RWPE2 (cell line): ENCODE results near the gene PCSK9.

Experiments used
- ATAC-seq: fragments of 200-7000 bp; cut with Tn5 transposase; 3 replicates; pipeline ENCODE4 v1.9.1; 2021; ENCODE audit warnings: low read depth
- DNase-seq: peaks from one replicate; pipeline ENCODE4 v3.0.0-alpha.2; 2020; ENCODE audit warnings: low spot score
- H3K27ac ChIP-seq: fragments of 450-650 bp; 2 replicates; pipeline ENCODE4 v1.5.1; 2017; ENCODE audit warnings: mild to moderate bottlenecking; ENCODE audit not compliant: poor library complexity, severe bottlenecking
- H3K27me3 ChIP-seq: fragments of 250-450 bp; sonication (Bioruptor Pico); 2 replicates; pipeline ENCODE4 v1.5.1; 2021; ENCODE audit warnings: mild to moderate bottlenecking, moderate library complexity; ENCODE audit not compliant: insufficient read depth, poor library complexity, severe bottlenecking
- H3K36me3 ChIP-seq: fragments of 250-450 bp; sonication (Bioruptor Pico); 2 replicates; pipeline ENCODE4 v1.5.1; 2020; ENCODE audit warnings: low read depth, mild to moderate bottlenecking, moderate library complexity
- H3K4me1 ChIP-seq: fragments of 250-450 bp; sonication (Bioruptor Pico); 2 replicates; pipeline ENCODE4 v1.5.1; 2021; ENCODE audit warnings: mild to moderate bottlenecking, moderate library complexity; ENCODE audit not compliant: insufficient read depth, poor library complexity, severe bottlenecking
- H3K4me3 ChIP-seq: fragments of 250-450 bp; sonication (Bioruptor Pico); 2 replicates; pipeline ENCODE4 v1.5.1; 2021; ENCODE audit warnings: mild to moderate bottlenecking, moderate library complexity; ENCODE audit not compliant: severe bottlenecking
- H3K9me3 ChIP-seq: fragments of 250-450 bp; sonication (Bioruptor Pico); 2 replicates; pipeline ENCODE4 v1.5.1; 2021; ENCODE audit warnings: mild to moderate bottlenecking, moderate library complexity; ENCODE audit not compliant: severe bottlenecking
- TF ChIP-seq, protein P1 (sequence below): fragments of 450-650 bp; IDR thresholded peaks from one replicate; pipeline ENCODE4 v1.5.1; 2017; ENCODE audit warnings: mild to moderate bottlenecking, moderate library complexity; ENCODE audit not compliant: poor library complexity, severe bottlenecking

The PCSK9 gene

DNA sequence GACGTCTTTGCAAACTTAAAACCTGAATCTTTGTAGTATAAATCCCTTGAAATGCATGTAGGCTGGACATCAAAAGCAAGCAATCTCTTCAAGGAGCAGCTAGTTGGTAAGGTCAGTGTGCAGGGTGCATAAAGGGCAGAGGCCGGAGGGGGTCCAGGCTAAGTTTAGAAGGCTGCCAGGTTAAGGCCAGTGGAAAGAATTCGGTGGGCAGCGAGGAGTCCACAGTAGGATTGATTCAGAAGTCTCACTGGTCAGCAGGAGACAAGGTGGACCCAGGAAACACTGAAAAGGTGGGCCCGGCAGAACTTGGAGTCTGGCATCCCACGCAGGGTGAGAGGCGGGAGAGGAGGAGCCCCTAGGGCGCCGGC is 390 bp upstream of the PCSK9 start:
- H3K4me1 ChIP-seq: peaks cover 23% of the 10 kb centered on the region
- TF ChIP-seq, protein P1, sequence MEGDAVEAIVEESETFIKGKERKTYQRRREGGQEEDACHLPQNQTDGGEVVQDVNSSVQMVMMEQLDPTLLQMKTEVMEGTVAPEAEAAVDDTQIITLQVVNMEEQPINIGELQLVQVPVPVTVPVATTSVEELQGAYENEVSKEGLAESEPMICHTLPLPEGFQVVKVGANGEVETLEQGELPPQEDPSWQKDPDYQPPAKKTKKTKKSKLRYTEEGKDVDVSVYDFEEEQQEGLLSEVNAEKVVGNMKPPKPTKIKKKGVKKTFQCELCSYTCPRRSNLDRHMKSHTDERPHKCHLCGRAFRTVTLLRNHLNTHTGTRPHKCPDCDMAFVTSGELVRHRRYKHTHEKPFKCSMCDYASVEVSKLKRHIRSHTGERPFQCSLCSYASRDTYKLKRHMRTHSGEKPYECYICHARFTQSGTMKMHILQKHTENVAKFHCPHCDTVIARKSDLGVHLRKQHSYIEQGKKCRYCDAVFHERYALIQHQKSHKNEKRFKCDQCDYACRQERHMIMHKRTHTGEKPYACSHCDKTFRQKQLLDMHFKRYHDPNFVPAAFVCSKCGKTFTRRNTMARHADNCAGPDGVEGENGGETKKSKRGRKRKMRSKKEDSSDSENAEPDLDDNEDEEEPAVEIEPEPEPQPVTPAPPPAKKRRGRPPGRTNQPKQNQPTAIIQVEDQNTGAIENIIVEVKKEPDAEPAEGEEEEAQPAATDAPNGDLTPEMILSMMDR: no peak
- no peak for ATAC-seq
- H3K27ac ChIP-seq: peak overlapping the region; percentile 76
- peak overlapping the region; percentile 78 for H3K4me3 ChIP-seq
- peaks cover 31% of the 10 kb centered on the region for H3K36me3 ChIP-seq
- no peak for DNase-seq
- no peaks in the 10 kb centered on the region for H3K9me3 ChIP-seq
- no peaks in the 10 kb centered on the region for H3K27me3 ChIP-seq

DNA sequence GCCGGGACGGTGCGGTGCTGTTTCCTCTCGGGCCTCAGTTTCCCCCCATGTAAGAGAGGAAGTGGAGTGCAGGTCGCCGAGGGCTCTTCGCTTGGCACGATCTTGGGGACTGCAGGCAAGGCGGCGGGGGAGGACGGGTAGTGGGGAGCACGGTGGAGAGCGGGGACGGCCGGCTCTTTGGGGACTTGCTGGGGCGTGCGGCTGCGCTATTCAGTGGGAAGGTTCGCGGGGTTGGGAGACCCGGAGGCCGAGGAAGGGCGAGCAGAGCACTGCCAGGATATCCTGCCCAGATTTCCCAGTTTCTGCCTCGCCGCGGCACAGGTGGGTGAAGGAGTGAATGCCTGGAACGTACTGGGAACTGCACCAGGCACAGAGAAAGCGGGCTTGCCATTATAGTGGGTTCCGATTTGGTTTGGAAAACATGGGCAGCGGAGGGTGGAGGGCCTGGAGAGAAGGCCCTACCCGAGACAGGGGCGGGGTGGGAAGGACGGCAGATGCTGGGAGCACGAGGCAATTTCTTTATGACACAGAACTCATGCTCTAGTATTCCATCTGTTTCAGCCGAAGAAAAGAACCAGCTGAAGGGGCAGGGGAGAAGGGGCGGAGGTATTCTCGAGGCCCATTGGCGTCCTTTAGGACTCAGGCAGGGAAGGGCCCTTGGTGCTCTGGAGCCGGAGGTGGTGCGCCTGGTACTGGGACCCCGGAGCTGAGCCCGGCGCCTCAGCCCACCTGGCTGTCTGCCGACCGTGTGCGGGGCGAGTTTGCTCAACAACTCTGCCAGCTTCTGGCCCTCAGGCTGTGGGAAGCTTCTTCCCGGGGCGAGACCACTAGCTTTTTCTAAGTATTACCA is 960 bp downstream of the PCSK9 start:
- Histone ChIP-seq H3K4me1 (peaks cover 23% of the 10 kb centered on the region), H3K36me3 (peaks cover 45% of the 10 kb centered on the region), H3K27me3 (no peaks in the 10 kb centered on the region), H3K9me3 (no peaks in the 10 kb centered on the region), H3K4me3 (peak overlapping the region; percentile 78), H3K27ac (peak overlapping the region; percentile 76)
- ATAC-seq: peak; percentile 20; the same call in 2 of the 3 replicates
- no peak for DNase-seq
- TF ChIP-seq, protein P1: no peak

DNA sequence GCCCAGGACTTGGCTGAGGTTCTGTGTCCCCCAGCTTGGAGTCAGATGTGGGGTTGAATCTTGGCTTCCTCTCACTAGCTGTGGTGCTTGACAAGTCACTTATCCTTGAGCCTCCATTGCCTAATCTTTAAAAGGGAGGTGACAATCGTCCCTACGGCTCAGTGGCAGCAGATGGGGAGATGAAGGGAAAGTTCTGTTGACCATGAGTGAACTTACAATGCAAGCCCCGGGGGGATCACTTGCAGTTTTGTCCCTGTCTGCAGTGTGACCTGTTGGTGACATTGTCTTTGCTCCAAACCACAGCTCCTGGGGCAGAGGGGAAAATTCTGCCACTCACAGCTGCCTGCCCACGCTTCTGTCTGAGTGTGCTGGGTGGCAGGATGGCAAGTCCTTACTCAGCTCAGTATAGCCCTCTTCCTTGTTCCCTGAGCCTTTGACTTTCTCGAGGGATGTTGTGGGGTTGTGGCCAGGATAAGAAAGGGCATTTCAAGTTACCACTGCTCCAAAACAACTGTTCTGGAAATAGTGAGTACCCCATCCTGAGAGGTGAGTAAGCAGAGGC is 1.7 kb downstream of the PCSK9 start:
- TF ChIP-seq, protein P1: no peak
- Histone ChIP-seq H3K27ac (peak overlapping the region; percentile 76), H3K9me3 (no peaks in the 10 kb centered on the region), H3K36me3 (peaks cover 50% of the 10 kb centered on the region), H3K4me1 (peaks cover 23% of the 10 kb centered on the region), H3K27me3 (no peaks in the 10 kb centered on the region), H3K4me3 (peak overlapping the region; percentile 78)
- ATAC-seq (no peak), DNase-seq (no peak)

DNA sequence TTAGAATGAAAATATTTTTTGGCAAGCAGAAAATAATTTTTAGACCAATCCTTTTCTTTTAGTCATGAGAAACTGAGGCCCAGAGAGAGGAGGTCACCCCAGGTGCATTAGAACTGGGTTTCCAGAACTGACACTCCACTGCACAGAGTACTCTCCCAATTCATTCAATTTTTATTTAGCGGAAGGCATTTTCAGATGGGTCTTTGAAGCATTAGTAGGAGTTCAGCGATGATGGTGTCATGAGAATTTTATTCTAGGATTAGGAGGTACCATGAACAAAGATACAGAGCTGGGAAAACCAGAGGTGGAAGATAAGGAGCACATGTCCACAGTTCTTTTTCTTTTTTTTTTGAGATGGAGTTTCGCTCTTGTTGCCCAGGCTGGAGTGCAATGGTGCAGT is 2.3 kb downstream of the PCSK9 start:
- TF ChIP-seq, protein P1: no peak
- Histone ChIP-seq H3K4me1 (peaks cover 23% of the 10 kb centered on the region), H3K36me3 (peaks cover 56% of the 10 kb centered on the region), H3K27ac (no peak overlapping the region), H3K9me3 (no peaks in the 10 kb centered on the region), H3K27me3 (no peaks in the 10 kb centered on the region), H3K4me3 (peak overlapping the region; percentile 78)
- ATAC-seq (no peak), DNase-seq (no peak)

DNA sequence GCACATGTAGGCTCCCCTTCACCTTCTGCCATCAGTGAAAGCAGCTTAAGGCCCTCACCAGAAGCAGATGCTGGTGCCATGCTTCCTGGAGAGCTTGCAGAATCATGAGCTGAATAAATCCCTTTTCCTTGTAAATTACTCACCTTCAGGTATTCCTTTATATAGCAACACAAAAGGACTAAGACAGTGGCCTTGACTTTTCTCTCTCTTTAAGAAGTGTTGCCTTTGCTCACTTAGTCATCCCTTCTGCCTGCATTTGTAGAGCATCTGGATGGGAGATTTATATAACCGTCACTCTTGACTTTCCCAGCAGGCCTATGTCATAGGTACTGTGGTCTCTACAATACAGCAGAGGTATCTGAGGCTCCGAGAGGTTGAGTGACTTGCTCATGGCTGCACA is 3.7 kb downstream of the PCSK9 start:
- Histone ChIP-seq H3K27ac (no peak overlapping the region), H3K27me3 (no peaks in the 10 kb centered on the region), H3K4me1 (peaks cover 23% of the 10 kb centered on the region), H3K36me3 (peaks cover 70% of the 10 kb centered on the region), H3K9me3 (no peaks in the 10 kb centered on the region), H3K4me3 (no peak overlapping the region)
- DNase-seq (peak; percentile 12), ATAC-seq (no peak)
- TF ChIP-seq, protein P1: no peak
